GM21619 (cell line): ENCODE data around the gene XPOT.
"Not testable (repeated sequence)": the region's sequence is repeated elsewhere in the genome, so short reads cannot be mapped to it uniquely, and the experiment has no call there.

Experiments
- ATAC-seq: cut with Tn5 transposase; IDR thresholded peaks from one replicate; pipeline ENCODE4 v1.9.1; 2021; ENCODE audit not compliant: unreplicated experiment

The XPOT gene

GRCh38 chr12:64403707-64404469, at the start of gene XPOT:
Gene XPOT (plus strand): TSS chr12:64404392. CDS start chr12:64410036, 5,644 bp downstream.
- peak; percentile 95 for ATAC-seq

- not testable (repeated sequence) for ATAC-seq
These were observed 48.0 kb upstream of the XPOT start for GRCh38 chr12:64356209-64356608.

- ATAC-seq, result not testable (repeated sequence)
These were observed 43.0 kb upstream of the XPOT start for GRCh38 chr12:64361173-64361572.

GRCh38 chr12:64362721-64363305, 41.4 kb upstream of the XPOT start:
- no peak for ATAC-seq

GRCh38 chr12:64383675-64384074, 20.5 kb upstream of the XPOT start:
- ATAC-seq, result no peak

GRCh38 chr12:64385019-64385418, 19.2 kb upstream of the XPOT start:
- ATAC-seq, result no peak

- no peak for ATAC-seq
These were observed 18.7 kb upstream of the XPOT start for GRCh38 chr12:64385468-64385867.

- ATAC-seq, result no peak
These were observed 16.9 kb upstream of the XPOT start for GRCh38 chr12:64387197-64387816.

GRCh38 chr12:64389154-64389553, 15.0 kb upstream of the XPOT start:
- ATAC-seq, result no peak

GRCh38 chr12:64390275-64390851, 13.8 kb upstream of the XPOT start, which contains the start of gene C12orf56:
Gene C12orf56 (minus strand): TSS chr12:64390758. CDS start chr12:64390565, 193 bp downstream.
- ATAC-seq, result no peak

- no peak for ATAC-seq
These were observed 12.0 kb upstream of the XPOT start for GRCh38 chr12:64392221-64392620.

GRCh38 chr12:64395739-64396138, 8.5 kb upstream of the XPOT start:
- no peak for ATAC-seq

- no peak for ATAC-seq
These were observed 4.2 kb upstream of the XPOT start for GRCh38 chr12:64400041-64400440.

GRCh38 chr12:64402181-64402580, 2.0 kb upstream of the XPOT start:
- no peak for ATAC-seq

- ATAC-seq, result peak; percentile 54
These were observed 471 bp downstream of the XPOT start for GRCh38 chr12:64404470-64405256.

- ATAC-seq, result no peak
These were observed 3.4 kb downstream of the XPOT start for GRCh38 chr12:64407342-64408223.

- ATAC-seq, result no peak
These were observed 7.2 kb downstream of the XPOT start for GRCh38 chr12:64411427-64411826.

- ATAC-seq, result no peak
These were observed 8.3 kb downstream of the XPOT start for GRCh38 chr12:64412459-64412858.

GRCh38 chr12:64413884-64414283, 9.7 kb downstream of the XPOT start:
- no peak for ATAC-seq

- ATAC-seq, result no peak
These were observed 14.0 kb downstream of the XPOT start for GRCh38 chr12:64418209-64418608.
